SK-N-SH treated with all-trans-retinoic acid at 6 μM for 48 hours (cell line): ENCODE data around the gene ATP8B3.
A peak's percentile ranks its signal among the peaks of the same experiment; 100 is the strongest.

ENCODE experiments used
- ATAC-seq: fragments of 200-7000 bp; cut with Tn5 transposase; 3 replicates; pipeline ENCODE4 v1.9.1; 2020; ENCODE audit warnings: mild to moderate bottlenecking, moderate library complexity
- ARNTL ChIP-seq: fragments of 450-650 bp; formaldehyde crosslinking; IDR thresholded peaks from 2 replicates; pipeline ENCODE4 v1.5.0; 2020; ENCODE audit warnings: low read depth, mild to moderate bottlenecking, moderate library complexity, borderline replicate concordance
- BACH2 ChIP-seq: fragments of 250-450 bp; sonication (Bioruptor Pico); IDR thresholded peaks from 2 replicates; pipeline ENCODE4 v1.9.0; 2021; ENCODE audit warnings: mild to moderate bottlenecking, borderline replicate concordance
- CREB5 ChIP-seq: fragments of 250-450 bp; sonication (Bioruptor Pico); IDR thresholded peaks from 2 replicates; pipeline ENCODE4 v1.5.1; 2020; ENCODE audit warnings: low read depth, mild to moderate bottlenecking, moderate library complexity
- CSDC2 ChIP-seq: fragments of 250-450 bp; sonication (Bioruptor Pico); IDR thresholded peaks from 2 replicates; pipeline ENCODE4 v1.5.0; 2020; ENCODE audit warnings: mild to moderate bottlenecking, moderate library complexity
- CSRNP3 ChIP-seq: fragments of 250-450 bp; sonication (Bioruptor Pico); IDR thresholded peaks from 2 replicates; pipeline ENCODE4 v1.5.1; 2021; ENCODE audit warnings: mild to moderate bottlenecking, moderate library complexity
- ESRRG ChIP-seq: fragments of 250-450 bp; sonication (Bioruptor Pico); IDR thresholded peaks from 2 replicates; pipeline ENCODE4 v1.6.1; 2021; ENCODE audit warnings: mild to moderate bottlenecking
- GLIS3 ChIP-seq: fragments of 250-450 bp; sonication (Bioruptor Pico); IDR thresholded peaks from 2 replicates; pipeline ENCODE4 v1.5.0; 2020; ENCODE audit warnings: mild to moderate bottlenecking, moderate library complexity
- ISL1 ChIP-seq: fragments of 250-450 bp; sonication (Bioruptor Pico); IDR thresholded peaks from 2 replicates; pipeline ENCODE4 v2.1.2; 2022; ENCODE audit warnings: mild to moderate bottlenecking, moderate library complexity
- OSR1 ChIP-seq: fragments of 250-450 bp; sonication (Bioruptor Pico); IDR thresholded peaks from 2 replicates; pipeline ENCODE4 v1.8.0; 2022; ENCODE audit warnings: moderate library complexity, mild to moderate bottlenecking, inconsistent platforms
- POU6F1 ChIP-seq: fragments of 250-450 bp; sonication (Bioruptor Pico); IDR thresholded peaks from 2 replicates; pipeline ENCODE4 v1.8.0; 2021; ENCODE audit warnings: low read depth, mild to moderate bottlenecking, moderate library complexity, borderline replicate concordance
- PPARA ChIP-seq: fragments of 250-450 bp; sonication (Bioruptor Pico); IDR thresholded peaks from 2 replicates; pipeline ENCODE4 v1.5.0; 2020; ENCODE audit warnings: mild to moderate bottlenecking, borderline replicate concordance
- RARB ChIP-seq: fragments of 250-450 bp; sonication (Bioruptor Pico); IDR thresholded peaks from 2 replicates; pipeline ENCODE4 v1.8.0; 2021; ENCODE audit warnings: mild to moderate bottlenecking, moderate library complexity
- SNAI2 ChIP-seq: fragments of 250-450 bp; sonication (Bioruptor Pico); IDR thresholded peaks from 2 replicates; pipeline ENCODE4 v1.5.0; 2020; ENCODE audit warnings: mild to moderate bottlenecking, moderate library complexity
- TCF4 ChIP-seq: fragments of 250-450 bp; sonication (Bioruptor Pico); IDR thresholded peaks from 2 replicates; pipeline ENCODE4 v1.8.0; 2021; ENCODE audit warnings: mild to moderate bottlenecking, moderate library complexity, borderline replicate concordance
- TOX ChIP-seq: fragments of 250-450 bp; sonication (Bioruptor Pico); IDR thresholded peaks from 2 replicates; pipeline ENCODE4 v1.8.0; 2021; ENCODE audit warnings: mild to moderate bottlenecking, moderate library complexity, borderline replicate concordance
- ZC3H10 ChIP-seq: fragments of 250-450 bp; sonication (Bioruptor Pico); IDR thresholded peaks from 2 replicates; pipeline ENCODE4 v1.5.1; 2021; ENCODE audit warnings: mild to moderate bottlenecking, moderate library complexity
- ZFP30 ChIP-seq: fragments of 450-650 bp; formaldehyde crosslinking; IDR thresholded peaks from 2 replicates; pipeline ENCODE4 v1.5.0; 2022; ENCODE audit warnings: mild to moderate bottlenecking, moderate library complexity
- ZNF565 ChIP-seq: fragments of 450-650 bp; formaldehyde crosslinking; conservative IDR thresholded peaks from 2 replicates; pipeline ENCODE4 v1.5.0; 2020; ENCODE audit warnings: low read depth, mild to moderate bottlenecking, moderate library complexity
- ZNF70 ChIP-seq: fragments of 450-650 bp; formaldehyde crosslinking; IDR thresholded peaks from 2 replicates; pipeline ENCODE4 v1.5.0; 2020; ENCODE audit warnings: mild to moderate bottlenecking, moderate library complexity
- ZNF8 ChIP-seq: fragments of 450-650 bp; formaldehyde crosslinking; IDR thresholded peaks from 2 replicates; pipeline ENCODE4 v1.5.0; 2020; ENCODE audit warnings: mild to moderate bottlenecking, moderate library complexity
- TF ChIP-seq, protein P1 (sequence below): fragments of 250-450 bp; sonication (Bioruptor Pico); IDR thresholded peaks from 2 replicates; pipeline ENCODE4 v1.8.0; 2020; ENCODE audit warnings: mild to moderate bottlenecking, moderate library complexity, borderline replicate concordance
- TF ChIP-seq, protein P2 (sequence below): fragments of 250-450 bp; sonication (Bioruptor Pico); IDR thresholded peaks from 2 replicates; pipeline ENCODE4 v1.5.0; 2020; ENCODE audit warnings: mild to moderate bottlenecking, moderate library complexity

Gene ATP8B3

GRCh38 chr19:1839658-1840540 lies 27.8 kb upstream of the ATP8B3 start:
- no peak for ATAC-seq
- TF ChIP-seq OSR1 (CRISPR knock-in tag) = no peak
- no peak for TF ChIP-seq ZC3H10 (CRISPR knock-in tag)
- TF ChIP-seq RARB (CRISPR knock-in tag) = no peak
- no peak for TF ChIP-seq TOX
- no peak for TF ChIP-seq ARNTL (CRISPR knock-in tag)

DNA sequence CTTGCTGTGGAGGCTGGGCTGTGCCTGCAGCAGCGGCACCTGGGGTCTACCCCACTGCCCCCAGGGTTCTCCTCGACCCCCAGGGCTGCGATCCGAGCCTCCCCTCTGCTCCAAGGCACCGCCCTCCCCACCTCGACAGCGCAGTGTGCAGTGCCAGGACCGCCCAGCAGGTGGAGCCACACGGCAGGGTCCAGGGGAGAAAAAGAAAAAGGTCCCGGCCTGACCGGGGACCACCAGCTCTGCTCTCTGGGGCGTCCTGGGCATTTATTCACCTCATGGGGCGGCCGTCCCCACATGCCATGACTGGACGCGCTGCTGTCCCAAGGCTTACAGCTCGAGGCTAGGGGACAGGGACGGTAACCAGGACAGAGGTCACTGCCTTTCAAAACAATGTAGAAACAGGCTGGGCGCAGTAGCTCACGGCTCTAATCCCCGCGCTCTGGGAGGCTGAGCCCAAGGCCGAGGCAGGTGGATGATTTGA lies 25.6 kb upstream of the ATP8B3 start:
- TF ChIP-seq ZNF565 (CRISPR knock-in tag) (no peak), GLIS3 (CRISPR knock-in tag) (no peak), ZFP30 (CRISPR knock-in tag) (no peak), CSRNP3 (no peak), ZNF8 (CRISPR knock-in tag) (no peak), BACH2 (no peak), ESRRG (CRISPR knock-in tag) (no peak)
- ATAC-seq = peak; percentile 80

DNA sequence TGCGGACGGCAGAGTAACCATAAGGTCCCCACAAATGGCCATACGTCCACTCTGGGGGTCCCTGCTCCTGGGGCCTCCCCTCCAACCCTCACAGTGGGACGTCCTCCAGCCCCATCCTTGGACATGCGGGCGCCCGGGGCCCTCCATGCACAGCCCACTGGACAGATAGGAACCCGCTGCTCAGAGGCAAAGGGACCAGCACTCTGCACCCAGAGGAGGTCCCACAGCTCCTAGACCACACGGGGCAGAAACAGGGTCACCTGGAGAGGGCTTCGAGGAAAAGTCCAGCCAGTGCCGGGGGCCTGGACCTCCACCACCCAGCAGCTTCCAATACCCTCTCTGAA lies 25.1 kb upstream of the ATP8B3 start:
- no peak for ATAC-seq
- TF ChIP-seq GLIS3 (CRISPR knock-in tag) (no peak), ZC3H10 (CRISPR knock-in tag) (no peak), PPARA (CRISPR knock-in tag) (no peak), OSR1 (CRISPR knock-in tag) (no peak), CREB5 (no peak), ARNTL (CRISPR knock-in tag) (no peak), ESRRG (CRISPR knock-in tag) (no peak), SNAI2 (no peak), CSDC2 (CRISPR knock-in tag) (no peak), CSRNP3 (no peak), ZNF8 (CRISPR knock-in tag) (no peak), TCF4 (CRISPR knock-in tag) (no peak), ZNF565 (CRISPR knock-in tag) (no peak), ISL1 (CRISPR knock-in tag) (no peak), TOX (no peak), ZNF70 (no peak), BACH2 (no peak), POU6F1 (CRISPR knock-in tag) (no peak)
- TF ChIP-seq, protein P1, sequence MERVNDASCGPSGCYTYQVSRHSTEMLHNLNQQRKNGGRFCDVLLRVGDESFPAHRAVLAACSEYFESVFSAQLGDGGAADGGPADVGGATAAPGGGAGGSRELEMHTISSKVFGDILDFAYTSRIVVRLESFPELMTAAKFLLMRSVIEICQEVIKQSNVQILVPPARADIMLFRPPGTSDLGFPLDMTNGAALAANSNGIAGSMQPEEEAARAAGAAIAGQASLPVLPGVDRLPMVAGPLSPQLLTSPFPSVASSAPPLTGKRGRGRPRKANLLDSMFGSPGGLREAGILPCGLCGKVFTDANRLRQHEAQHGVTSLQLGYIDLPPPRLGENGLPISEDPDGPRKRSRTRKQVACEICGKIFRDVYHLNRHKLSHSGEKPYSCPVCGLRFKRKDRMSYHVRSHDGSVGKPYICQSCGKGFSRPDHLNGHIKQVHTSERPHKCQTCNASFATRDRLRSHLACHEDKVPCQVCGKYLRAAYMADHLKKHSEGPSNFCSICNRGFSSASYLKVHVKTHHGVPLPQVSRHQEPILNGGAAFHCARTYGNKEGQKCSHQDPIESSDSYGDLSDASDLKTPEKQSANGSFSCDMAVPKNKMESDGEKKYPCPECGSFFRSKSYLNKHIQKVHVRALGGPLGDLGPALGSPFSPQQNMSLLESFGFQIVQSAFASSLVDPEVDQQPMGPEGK (CRISPR knock-in tag) = no peak
- TF ChIP-seq, protein P2, sequence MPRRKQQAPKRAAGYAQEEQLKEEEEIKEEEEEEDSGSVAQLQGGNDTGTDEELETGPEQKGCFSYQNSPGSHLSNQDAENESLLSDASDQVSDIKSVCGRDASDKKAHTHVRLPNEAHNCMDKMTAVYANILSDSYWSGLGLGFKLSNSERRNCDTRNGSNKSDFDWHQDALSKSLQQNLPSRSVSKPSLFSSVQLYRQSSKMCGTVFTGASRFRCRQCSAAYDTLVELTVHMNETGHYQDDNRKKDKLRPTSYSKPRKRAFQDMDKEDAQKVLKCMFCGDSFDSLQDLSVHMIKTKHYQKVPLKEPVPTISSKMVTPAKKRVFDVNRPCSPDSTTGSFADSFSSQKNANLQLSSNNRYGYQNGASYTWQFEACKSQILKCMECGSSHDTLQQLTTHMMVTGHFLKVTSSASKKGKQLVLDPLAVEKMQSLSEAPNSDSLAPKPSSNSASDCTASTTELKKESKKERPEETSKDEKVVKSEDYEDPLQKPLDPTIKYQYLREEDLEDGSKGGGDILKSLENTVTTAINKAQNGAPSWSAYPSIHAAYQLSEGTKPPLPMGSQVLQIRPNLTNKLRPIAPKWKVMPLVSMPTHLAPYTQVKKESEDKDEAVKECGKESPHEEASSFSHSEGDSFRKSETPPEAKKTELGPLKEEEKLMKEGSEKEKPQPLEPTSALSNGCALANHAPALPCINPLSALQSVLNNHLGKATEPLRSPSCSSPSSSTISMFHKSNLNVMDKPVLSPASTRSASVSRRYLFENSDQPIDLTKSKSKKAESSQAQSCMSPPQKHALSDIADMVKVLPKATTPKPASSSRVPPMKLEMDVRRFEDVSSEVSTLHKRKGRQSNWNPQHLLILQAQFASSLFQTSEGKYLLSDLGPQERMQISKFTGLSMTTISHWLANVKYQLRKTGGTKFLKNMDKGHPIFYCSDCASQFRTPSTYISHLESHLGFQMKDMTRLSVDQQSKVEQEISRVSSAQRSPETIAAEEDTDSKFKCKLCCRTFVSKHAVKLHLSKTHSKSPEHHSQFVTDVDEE = no peak
